ENCODE data around the gene OAS1. TPM values are rescaled to one million over a fixed set of nuclear protein-coding genes. Genes with fewer than 3 reads are reported as not detected.

Gene OAS1
- polyA plus RNA-seq, 1 donor: 14.3 TPM

- DNase-seq: no peak
Measured at GRCh38 chr12:112965643-112966042, 58.9 kb downstream of the OAS1 start.

GRCh38 chr12:112967306-112967705 is 60.5 kb downstream of the OAS1 start:
- no peak for DNase-seq

- DNase-seq: no peak
Measured at GRCh38 chr12:112967858-112968257, 61.1 kb downstream of the OAS1 start.

Other genes starting within 250 kb of the OAS1 start
- gene RPH3A, start 115.2 kb upstream of the OAS1 start, polyA plus RNA-seq (ENCODE audit: insufficient read length): 0.12 TPM
- gene OAS3, start 31.5 kb downstream of the OAS1 start, polyA plus RNA-seq (ENCODE audit: insufficient read length): 11.5 TPM
- gene OAS2, start 71.6 kb downstream of the OAS1 start, polyA plus RNA-seq (ENCODE audit: insufficient read length): 9.9 TPM
- 12.4 TPM for gene DTX1, start 149.8 kb downstream of the OAS1 start, polyA plus RNA-seq (ENCODE audit: insufficient read length)
- 6.3 TPM for gene RASAL1, start 228.8 kb downstream of the OAS1 start, polyA plus RNA-seq (ENCODE audit: insufficient read length)
- gene CFAP73, start 242.8 kb downstream of the OAS1 start, polyA plus RNA-seq (ENCODE audit: insufficient read length): 1.3 TPM

All from left kidney (tissue), 2 donors.